Spinal cord (tissue), 10 donors: ENCODE data around the gene CHN2. TPM values are rescaled to one million over a fixed set of nuclear protein-coding genes. Genes with fewer than 3 reads are reported as not detected.

Experiments used
- DNase-seq, 6 donors: peaks; one replicate each; pipeline versions ENCODE4 v3.0.0 to v3.0.0-alpha.2; 2013 to 2015; ENCODE audit warnings: low spot score in 6 of 6, low read depth in 4 of 6
- H3K27ac ChIP-seq: one replicate; pipeline ENCODE4 v1.5.1; 2013; ENCODE audit warnings: low read depth, low read length, control low read depth
- H3K27me3 ChIP-seq: one replicate; pipeline ENCODE4 v1.6.1; 2013; ENCODE audit warnings: low read length; ENCODE audit not compliant: control insufficient read depth, insufficient read depth
- H3K36me3 ChIP-seq: one replicate; pipeline ENCODE4 v1.6.1; 2013; ENCODE audit warnings: low read length; ENCODE audit not compliant: control insufficient read depth, insufficient read depth
- H3K4me1 ChIP-seq: one replicate; pipeline ENCODE4 v1.6.1; 2013; ENCODE audit warnings: low read length; ENCODE audit not compliant: control insufficient read depth, insufficient read depth
- H3K4me3 ChIP-seq: one replicate; pipeline ENCODE4 v1.5.1; 2013; ENCODE audit warnings: low read depth, low read length, control low read depth
- H3K9me3 ChIP-seq: one replicate; pipeline ENCODE4 v1.6.1; 2013; ENCODE audit warnings: low read length; ENCODE audit not compliant: control insufficient read depth, insufficient read depth
- WGBS: methylation state at CpG from one replicate; pipeline ENCODE4 v1.1.5; 2013; ENCODE audit warnings: missing lambda C conversion rate; ENCODE audit not compliant: insufficient coverage; 5-methylcytosine and 5-hydroxymethylcytosine counted together
- polyA plus RNA-seq, 2 donors: library from polyadenylated mRNA; unstranded; fragments of 120-200 nt; gene quantifications; one replicate each; pipeline ENCODE4 v1.2.1, GENCODE V29; 2013; ENCODE audit not compliant: insufficient read length in 2 of 2
- total RNA-seq, 2 donors: library from RNA; depleted of rRNA in 1 of 2; stranded (reverse); fragments of 120-200 nt in 1 of 2; fragments of >200 nt in 1 of 2; gene quantifications; one replicate each; pipeline versions ENCODE4 v1.2.3 to v1.2.4, GENCODE V29; 2013 to 2014
- donor health status: healthy.

The CHN2 gene
- total and polyA plus RNA-seq, 4 donors = 17.9 to 30.5 (median 21.4) TPM

DNA sequence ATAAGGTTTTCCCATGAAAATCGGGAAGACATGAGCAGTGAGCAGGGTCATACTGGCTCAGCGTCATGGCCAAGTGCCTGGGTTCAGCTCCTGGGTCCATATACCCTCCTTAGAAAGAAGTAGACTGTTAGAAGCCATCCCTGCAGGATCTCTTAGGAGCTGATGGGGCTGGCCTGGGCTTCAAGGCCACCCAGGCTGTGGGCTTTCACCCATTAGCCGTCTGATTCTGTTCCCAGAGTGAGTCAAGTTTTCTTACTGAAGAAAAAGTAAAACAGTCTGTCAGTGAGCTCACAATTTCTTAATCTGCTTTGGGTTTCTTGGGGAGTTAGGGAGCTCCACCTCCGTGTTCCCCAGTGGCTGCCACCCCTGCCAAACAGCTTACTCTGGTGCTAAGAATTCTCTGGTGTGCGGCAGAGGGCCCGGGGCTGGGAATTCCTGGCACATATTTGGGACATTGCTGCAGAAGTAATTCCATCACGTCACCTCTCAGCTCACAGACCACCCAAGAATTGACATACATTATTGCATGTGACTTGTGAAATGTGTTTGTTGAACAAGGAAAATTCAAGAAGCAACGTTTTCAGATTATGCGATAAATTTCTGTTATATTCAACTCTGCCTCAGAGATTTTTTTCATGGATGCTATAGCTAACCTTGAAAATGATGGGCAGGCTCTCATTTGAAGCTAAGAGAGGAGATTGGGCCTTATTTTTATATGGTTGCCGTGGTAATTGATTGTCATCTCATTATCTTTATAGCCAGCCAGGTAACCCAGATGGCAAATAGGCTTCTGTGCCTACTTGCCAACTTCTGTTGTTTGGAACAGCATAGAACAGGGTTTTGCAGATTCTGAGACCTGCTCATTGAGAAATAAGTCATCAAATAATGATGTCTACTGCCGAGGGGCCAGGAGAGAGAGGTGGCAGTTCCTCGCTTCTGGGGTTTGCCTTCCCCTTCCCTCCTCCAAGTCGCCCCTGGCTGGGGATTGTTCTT, 166.4 kb downstream of the CHN2 start:
- Histone ChIP-seq H3K36me3 (no peaks in the 10 kb centered on the region), H3K27ac (no peak overlapping the region), H3K4me1 (no peaks in the 10 kb centered on the region), H3K27me3 (no peaks in the 10 kb centered on the region), H3K9me3 (no peaks in the 10 kb centered on the region), H3K4me3 (no peak overlapping the region)
- DNase-seq = no peak
- 79% methylated on average over 6 of the region's 13 CpGs for WGBS

GRCh38 chr7:29362380-29362779, 167.8 kb downstream of the CHN2 start:
- no peaks in the 10 kb centered on the region for H3K9me3 ChIP-seq
- no peak overlapping the region for H3K4me3 ChIP-seq
- no peaks in the 10 kb centered on the region for H3K4me1 ChIP-seq
- WGBS = 88% methylated on average over 2 of the region's 2 CpGs
- no peak for DNase-seq
- H3K27me3 ChIP-seq = no peaks in the 10 kb centered on the region
- H3K27ac ChIP-seq = no peak overlapping the region
- no peaks in the 10 kb centered on the region for H3K36me3 ChIP-seq

GRCh38 chr7:29363636-29364425, 169.3 kb downstream of the CHN2 start:
- H3K9me3 ChIP-seq = no peaks in the 10 kb centered on the region
- no peak overlapping the region for H3K4me3 ChIP-seq
- no peak for DNase-seq
- no peaks in the 10 kb centered on the region for H3K27me3 ChIP-seq
- WGBS = 96% methylated on average over 2 of the region's 3 CpGs
- H3K4me1 ChIP-seq = no peaks in the 10 kb centered on the region
- H3K27ac ChIP-seq = no peak overlapping the region
- no peaks in the 10 kb centered on the region for H3K36me3 ChIP-seq

DNA sequence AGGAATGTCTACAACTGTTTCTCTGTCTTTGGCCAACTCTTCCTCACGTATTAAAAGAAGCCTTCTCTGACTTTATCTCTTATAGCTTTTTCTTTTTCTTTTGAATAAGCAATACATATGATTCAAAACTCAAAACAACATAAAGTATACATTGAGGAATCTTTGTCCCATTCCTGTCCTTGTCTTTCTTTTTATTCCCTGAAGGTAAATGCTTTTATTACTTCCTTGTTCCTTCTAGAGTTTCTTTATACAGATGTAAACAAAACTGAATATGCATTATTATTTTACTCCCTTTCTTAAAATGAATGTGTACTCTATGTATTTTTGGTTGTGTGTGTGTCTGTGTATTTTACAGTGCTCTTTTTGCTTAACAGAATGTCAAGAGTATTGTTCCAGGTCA, 170.1 kb downstream of the CHN2 start:
- DNase-seq = no peak
- no CpG with 5 or more reads among the region's 1 CpG for WGBS
- Histone ChIP-seq H3K36me3 (no peaks in the 10 kb centered on the region), H3K4me1 (no peaks in the 10 kb centered on the region), H3K4me3 (no peak overlapping the region), H3K27me3 (no peaks in the 10 kb centered on the region), H3K9me3 (no peaks in the 10 kb centered on the region), H3K27ac (no peak overlapping the region)

DNA sequence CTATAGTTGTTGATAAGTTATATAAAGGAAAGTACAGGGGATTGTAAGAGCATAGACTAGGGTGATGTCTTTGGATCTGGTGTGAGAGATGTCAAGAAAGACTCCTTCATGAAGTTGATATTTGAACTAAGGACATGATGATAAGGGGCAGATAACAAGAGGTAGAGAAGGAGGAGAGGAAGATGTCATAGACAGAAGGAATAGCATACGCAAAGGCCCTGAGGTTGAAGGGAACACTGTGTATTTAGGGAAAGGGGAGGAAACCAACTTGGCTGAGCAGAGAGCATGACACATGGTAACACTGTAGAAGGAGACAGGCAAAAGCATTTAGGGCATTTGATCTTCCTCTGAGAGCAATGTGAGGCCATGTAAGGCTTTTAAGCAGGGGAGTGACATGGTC, 170.8 kb downstream of the CHN2 start:
- Histone ChIP-seq H3K4me1 (no peaks in the 10 kb centered on the region), H3K27ac (no peak overlapping the region), H3K27me3 (no peaks in the 10 kb centered on the region), H3K36me3 (no peaks in the 10 kb centered on the region), H3K9me3 (no peaks in the 10 kb centered on the region), H3K4me3 (no peak overlapping the region)
- 100% methylated on average over 1 of the region's 1 CpG for WGBS
- DNase-seq = no peak

DNA sequence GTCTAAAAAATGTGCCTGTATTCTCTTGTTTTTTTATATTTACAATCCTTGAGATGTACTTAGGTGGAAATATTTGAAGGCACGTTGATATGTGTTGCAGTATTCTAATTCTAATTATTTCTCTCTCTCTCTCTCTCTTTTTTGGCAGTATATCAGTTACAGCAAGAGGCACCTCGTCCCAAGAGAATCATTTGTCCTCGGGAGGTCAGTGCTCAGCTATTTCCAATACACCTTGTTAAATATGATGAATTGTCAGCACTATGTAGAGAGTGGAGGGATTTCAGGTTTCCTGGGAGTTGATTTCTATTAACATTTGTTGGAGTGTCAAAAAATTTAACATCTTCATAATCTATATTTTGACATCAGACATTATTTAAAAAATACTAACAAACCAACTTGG, 173.2 kb downstream of the CHN2 start:
- Histone ChIP-seq H3K27me3 (no peaks in the 10 kb centered on the region), H3K36me3 (no peaks in the 10 kb centered on the region), H3K9me3 (no peaks in the 10 kb centered on the region), H3K4me3 (no peak overlapping the region), H3K4me1 (no peaks in the 10 kb centered on the region), H3K27ac (no peak overlapping the region)
- no CpG with 5 or more reads among the region's 3 CpGs for WGBS
- no peak for DNase-seq

- no peak overlapping the region for H3K4me3 ChIP-seq
- no peaks in the 10 kb centered on the region for H3K4me1 ChIP-seq
- H3K9me3 ChIP-seq = no peaks in the 10 kb centered on the region
- no peak overlapping the region for H3K27ac ChIP-seq
- WGBS = 100% methylated on average over 2 of the region's 8 CpGs
- no peak for DNase-seq
- H3K27me3 ChIP-seq = no peaks in the 10 kb centered on the region
- no peaks in the 10 kb centered on the region for H3K36me3 ChIP-seq
Measured at GRCh38 chr7:29369909-29370488, 175.4 kb downstream of the CHN2 start.

- H3K9me3 ChIP-seq = no peaks in the 10 kb centered on the region
- H3K4me1 ChIP-seq = no peaks in the 10 kb centered on the region
- H3K27me3 ChIP-seq = no peaks in the 10 kb centered on the region
- DNase-seq = no peak
- H3K36me3 ChIP-seq = no peaks in the 10 kb centered on the region
- 93% methylated on average over 3 of the region's 6 CpGs for WGBS
- no peak overlapping the region for H3K4me3 ChIP-seq
- H3K27ac ChIP-seq = no peak overlapping the region
Measured at GRCh38 chr7:29370531-29371314, 176.1 kb downstream of the CHN2 start.

GRCh38 chr7:29371472-29371871, 176.9 kb downstream of the CHN2 start:
- Histone ChIP-seq H3K27me3 (no peaks in the 10 kb centered on the region), H3K9me3 (no peaks in the 10 kb centered on the region), H3K4me3 (no peak overlapping the region), H3K27ac (no peak overlapping the region), H3K36me3 (no peaks in the 10 kb centered on the region), H3K4me1 (no peaks in the 10 kb centered on the region)
- WGBS = 91% methylated on average over 2 of the region's 3 CpGs
- no peak for DNase-seq
